ENCODE measurements around the gene YARS1.

Gene YARS1

DNA sequence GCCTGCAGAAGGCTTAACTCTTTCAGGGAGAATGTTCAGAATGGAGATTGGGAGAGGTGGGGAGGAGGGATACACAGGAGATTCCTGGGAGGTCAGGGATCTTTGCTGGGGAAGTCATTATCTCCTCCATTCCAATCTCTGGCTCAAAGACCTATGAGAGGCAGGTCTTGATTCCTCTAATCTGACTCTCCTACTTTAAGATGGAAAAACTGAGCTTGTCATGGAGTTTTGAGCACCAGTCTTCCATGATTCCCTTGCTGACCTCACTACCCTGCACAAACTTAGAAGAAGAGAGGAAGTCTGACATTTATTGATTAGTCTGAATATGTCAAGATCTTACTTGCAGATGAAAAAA lies 73.1 kb downstream of the YARS1 start:
- DNase-seq (ENCODE audit: low read depth, low spot score), result no peak

DNA sequence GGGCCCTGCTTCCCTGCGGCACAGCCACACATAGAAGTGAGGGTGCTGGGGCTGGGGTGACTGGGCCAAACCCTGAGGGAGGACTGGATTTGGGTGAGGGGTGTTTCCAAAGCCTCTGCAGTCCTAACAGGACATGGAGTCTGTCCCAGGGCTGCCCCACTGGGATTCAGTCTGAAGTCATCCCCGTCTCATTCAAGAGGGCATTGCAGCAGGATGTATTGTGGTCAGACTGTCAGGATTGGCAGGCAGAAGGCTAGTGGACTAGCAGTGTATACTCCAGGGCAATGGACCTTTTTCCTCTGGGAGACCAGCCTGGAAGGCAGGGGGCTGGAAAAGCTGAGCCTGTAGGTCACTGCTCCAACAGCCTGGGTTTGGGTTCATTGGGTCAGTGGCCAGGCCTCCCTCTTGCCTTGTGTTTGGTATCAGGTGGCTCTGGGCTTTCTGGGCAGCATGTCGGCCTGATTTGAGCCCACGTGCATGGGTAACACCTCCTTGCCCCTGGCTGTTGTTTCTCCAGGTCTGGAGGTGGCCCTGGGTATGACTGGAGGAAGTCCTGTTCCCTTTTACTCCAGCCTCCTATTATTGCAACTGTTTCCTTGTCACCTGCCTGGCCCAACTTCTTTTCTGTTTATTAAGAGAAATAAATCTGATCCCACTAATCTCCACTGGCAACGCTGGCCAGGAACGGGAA lies 73.6 kb downstream of the YARS1 start:
- peak; percentile 58 for DNase-seq (ENCODE audit: low read depth, low spot score)

DNA sequence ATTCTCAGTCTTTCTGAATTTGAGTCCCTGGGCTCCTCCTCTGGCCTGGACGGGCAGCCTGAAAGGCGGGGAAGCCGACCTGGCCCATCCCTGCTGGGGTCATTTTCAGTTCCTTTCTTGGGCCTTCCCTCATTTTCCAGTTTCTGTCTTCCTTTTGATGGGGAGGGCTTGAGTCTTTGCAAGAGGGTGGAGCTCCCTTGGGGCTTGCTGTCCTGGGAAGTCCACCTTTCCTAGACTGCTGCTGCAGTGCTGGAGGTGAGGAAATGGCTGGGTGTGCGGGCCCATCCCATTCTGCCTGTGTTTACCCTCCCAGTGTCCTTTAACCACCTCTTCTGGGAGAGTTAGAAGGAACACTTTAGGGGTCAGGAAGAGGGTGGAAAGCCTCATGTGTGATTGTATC lies 74.2 kb downstream of the YARS1 start:
- DNase-seq (ENCODE audit: low read depth, low spot score), result peak; percentile 57

DNA sequence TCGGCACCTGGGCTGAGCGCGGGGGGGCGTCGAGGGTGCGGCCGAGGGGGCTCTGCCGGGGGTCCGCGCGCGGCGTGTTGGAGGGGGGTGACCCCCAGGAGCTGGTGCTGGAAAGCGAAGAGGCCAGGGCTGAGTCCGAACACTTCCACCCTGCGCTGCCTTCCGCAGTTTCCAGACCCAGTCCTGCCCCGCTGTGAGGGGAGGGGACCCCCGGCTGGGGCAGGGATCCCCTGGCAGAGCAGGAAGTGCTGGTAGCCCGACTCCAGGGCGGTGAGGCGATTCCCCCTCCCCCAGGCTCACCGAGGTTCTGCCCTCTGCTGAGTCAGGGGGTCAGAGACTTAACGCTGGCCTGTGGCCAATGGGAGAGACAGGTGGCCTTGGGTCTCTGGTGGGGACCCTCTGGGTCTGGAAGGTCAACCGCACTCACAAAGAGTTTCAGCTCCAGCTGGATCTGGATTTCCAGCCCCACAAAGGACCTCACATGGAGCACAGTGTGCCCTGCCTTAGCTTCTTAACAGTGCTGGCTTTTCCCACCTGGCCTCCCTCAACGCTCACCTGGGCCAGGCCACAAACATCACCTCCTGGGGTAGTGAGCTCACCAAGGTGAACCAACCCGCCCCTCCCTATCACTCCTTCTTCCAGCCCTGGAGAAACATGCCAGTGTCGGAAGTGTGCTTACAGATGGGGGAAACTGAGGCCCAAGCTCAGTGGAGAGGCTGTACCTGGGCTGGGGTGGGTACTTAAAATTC lies 74.8 kb downstream of the YARS1 start:
- DNase-seq (ENCODE audit: low read depth, low spot score), result peak; percentile 50

DNA sequence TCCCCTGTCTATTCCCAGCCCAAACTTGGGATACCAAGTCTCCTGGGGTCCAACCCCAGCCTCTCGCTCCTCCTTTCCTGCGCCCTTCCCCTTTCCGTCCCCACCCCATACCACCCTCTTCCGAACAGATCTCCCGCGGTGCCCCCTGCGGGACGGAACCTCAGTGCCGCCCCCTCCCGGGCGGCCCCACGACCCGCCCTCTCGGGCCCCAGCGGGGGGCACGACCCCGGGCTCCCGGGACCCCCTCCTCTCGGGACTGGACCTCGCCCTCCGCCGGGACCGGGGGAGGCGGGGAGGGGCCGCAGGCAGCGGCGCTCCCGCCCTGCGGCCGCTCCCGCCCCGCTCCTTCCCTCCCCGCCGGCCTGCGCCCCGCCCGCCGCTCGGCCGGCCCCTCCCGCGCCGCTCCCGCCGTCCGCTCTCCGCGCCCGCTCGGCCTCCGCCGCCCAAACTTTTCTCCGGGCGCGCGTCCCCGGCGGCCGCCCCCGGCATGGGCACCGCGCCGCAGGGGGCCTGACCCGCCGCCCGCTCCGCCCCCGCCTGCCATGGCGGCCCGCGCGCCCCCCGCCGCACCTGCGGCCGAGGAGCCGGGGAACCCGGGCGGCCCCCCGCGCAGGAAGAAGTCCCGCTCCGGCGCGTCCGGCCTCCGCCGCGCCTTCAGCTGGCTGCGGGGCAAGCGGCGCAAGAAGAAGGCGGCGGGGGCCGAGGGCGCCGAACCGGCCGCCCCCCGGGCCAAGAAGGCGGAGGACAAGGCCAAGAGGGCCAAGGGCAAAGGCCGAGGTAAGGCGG lies 75.6 kb downstream of the YARS1 start:
- peak; percentile 32 for DNase-seq (ENCODE audit: low read depth, low spot score)

DNA sequence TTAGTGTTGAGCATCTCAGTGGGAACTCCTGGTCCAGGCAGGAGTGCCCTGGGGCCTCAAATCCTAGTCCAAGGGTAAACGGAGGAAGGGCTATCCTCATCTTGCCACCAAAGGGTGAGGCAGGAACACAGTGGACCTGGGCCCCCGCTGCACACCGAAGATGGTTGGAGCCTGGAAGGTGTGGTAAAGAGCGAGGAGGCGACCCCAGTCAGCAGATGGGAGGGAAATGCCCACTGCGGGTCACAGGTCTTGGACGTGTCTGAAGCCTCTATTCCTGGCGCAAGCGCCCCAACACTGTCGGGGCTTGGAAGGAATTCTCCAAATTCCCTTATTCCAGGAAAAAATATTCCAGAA lies 76.1 kb downstream of the YARS1 start:
- peak; percentile 27 for DNase-seq (ENCODE audit: low read depth, low spot score)

DNA sequence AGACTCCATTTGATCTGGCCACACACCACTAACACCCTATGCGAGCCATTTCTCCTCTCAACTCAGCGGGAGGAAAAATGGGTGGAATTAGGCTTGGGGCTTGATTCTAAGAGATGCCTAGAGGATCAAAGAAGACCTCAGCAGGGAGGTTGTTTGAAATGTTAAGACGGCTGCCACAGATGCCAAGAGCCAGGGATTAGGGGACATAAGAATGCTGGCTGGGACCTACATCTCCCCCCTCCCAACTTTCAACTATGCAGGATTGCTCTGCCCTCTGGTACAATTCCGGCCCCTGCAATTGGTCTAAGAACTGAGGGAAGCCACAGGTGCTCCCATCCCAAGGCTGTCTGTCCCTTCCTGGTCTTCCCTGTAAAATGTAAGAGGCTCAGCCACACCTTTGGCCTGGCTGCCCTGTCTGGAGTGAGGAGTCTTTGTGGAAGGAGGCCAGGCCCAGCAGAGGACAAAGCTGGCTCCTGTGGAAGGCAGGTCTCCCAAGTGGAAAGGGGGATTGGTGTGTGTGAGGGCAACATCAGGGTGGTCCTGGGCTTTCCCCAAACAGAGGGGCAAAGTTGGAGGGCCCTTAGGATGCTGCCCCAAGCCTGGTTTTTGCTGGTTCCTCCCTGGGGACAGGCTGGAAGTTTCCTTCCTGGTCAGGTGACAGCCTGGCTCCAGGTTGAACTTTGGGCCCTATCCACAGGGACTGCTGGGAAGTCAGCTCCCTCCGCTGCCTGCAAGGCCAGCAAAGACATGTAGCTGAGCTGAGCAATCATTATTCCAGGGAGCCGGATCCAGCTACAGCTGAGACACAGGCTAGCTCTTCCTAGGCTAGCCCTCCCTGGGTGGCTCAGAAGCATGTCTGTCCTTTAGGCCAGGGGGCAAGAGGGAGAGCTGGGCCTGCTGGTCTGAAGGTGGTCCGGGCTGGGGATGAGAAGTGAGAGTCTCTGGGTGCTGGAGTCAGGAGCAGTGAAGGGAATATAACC lies 80.1 kb downstream of the YARS1 start:
- peak; percentile 94 for DNase-seq (ENCODE audit: low read depth, low spot score)

DNA sequence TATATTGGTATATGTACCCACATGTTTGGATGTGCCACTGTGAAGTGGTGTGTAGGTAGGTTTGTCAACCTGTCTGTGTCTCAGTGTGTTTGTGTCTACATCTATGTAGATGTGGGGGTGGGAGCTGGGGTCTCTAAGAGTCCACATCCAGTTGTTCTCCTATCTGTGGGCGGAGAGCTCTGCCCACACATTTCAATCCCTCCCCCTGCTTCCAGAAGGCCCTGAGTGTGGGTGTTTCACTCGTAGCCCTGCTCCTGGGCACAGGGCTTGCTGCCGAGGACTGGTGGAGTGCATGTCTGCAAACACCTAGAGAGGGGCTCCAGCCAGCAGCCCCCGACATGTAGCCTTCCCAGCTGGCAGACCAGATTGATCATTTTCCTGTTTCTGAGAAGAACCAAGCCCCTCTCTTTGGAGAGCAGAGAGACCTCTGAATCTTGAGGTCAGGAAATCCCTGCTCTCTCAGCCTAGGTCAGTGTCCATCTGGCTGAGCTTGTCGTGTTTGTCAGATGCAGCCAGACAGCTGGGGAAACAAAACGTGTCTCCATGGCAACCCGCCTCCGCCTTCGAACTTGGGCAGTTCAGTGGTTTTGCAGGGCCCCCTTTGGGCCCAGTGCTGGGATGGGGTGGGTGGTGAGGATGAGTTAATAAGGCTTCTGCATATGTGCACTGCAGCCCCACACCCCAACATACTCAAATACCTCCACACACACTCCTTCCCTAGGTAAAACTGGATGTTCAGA lies 83.4 kb downstream of the YARS1 start:
- DNase-seq (ENCODE audit: low read depth, low spot score), result peak; percentile 60

DNA sequence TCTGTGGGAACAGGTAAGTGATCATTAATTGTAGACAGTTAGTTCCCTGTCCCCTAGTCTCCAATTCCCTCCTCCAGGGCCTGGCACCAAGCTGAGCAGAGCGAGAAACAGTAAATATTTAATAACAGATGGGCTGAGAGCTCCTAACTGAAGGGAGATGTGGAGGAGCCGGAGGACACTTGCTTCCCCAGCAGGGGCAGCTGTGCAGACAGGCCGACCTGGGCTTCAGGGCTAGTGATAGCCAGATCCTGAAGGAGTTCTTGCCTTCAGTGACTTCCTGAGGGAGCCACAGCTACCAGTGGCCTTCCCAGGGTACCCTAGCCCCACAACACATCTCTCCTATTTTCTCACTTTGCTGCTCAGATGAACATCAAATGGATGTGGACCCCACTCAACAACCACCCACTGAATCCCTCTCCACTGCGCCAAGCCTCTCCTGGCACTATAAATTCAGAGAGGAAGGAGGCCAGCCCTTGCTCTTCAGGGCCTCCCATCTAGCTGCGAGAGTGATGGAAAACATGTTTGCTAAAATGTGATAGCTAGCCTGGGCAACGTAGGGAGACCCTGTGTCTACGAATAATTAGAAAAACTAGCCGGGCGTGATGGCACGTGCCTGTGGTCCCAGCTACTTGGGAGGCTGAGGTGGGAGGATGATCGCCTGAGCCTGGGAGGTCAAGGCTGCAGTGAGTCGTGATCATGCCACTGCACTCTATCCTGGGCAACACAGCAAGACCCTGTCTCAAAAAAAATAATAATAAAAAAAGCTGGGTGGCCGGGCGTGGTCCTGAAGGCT lies 87.7 kb downstream of the YARS1 start:
- DNase-seq (ENCODE audit: low read depth, low spot score), result no peak

DNA sequence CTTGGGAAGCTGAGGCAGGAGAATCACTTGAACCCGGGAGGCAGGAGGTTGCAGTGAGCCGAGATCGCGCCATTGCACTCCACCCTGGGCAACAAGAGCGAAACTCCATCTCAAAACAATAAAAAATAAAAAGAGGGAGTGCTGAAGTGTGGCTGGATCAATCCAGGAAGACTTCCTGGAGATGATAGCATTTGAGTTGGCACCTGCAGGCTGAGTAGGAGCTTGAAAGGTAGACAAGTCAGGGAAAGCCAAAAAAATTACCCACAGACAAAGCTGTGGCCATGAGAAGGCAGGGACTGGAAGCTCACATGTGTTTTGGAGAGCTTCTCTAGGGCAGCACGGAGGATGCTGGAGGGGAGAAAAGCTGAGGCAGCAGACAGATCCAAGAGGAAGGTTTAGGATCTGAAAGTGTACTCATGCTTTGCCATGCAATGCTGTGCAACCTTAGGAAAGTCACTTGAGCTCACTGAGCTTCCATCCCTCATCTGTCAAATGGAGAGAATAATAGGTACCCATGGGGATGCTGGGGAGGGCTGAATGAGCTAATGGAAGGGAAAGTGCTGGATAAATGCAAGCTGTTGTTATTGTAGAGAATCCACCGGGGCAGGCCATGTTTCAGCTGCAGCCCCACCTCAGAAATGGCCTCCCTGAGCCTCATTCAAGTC lies 88.6 kb downstream of the YARS1 start:
- no peak for DNase-seq (ENCODE audit: low read depth, low spot score)

DNA sequence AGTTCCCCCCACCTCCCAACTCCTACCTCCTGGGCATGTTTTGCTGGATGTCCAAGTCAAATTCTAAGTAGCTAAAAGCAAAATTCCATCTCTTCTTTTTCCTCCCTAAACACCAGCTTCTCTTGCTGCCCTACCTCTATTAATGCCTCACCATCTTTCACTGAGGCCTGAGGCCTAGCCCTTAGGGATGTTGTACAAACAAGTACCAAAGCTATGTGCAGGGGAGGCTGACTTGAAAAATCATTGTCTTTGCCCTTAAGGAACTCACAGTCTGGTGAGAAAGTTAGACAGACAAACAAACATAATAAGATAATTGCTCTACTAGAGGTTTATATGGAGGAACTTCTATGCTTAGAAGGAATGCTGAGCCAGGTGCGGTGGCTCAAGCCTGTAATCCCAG lies 89.3 kb downstream of the YARS1 start:
- no peak for DNase-seq (ENCODE audit: low read depth, low spot score)

DNA sequence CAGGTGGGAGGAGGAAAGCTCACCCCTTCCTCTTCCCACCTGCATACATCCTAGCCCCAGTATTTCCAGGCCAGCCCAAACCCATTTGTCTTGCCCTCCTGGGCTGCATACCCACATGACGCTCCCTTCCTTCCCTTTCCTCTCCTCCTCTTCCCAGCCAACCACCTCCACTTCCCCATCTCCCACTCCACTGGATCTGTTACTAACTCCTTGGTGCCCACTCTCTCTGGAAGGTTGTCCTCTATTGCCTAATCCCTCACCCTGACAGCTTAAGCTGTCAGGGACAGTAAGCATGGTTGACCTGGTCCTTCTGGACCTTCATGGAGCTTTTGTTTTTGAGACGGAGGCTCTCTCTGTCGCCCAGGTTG lies 91.6 kb downstream of the YARS1 start:
- no peak for DNase-seq (ENCODE audit: low read depth, low spot score)
